B cell (primary cell): ENCODE data around the gene KRTAP5-1. TPM values are rescaled to one million over a fixed set of nuclear protein-coding genes. Genes with fewer than 3 reads are reported as not detected.
"Not testable (repeated sequence)": the region's sequence is repeated elsewhere in the genome, so short reads cannot be mapped to it uniquely, and the experiment has no call there.

Experiments used
- ATAC-seq: fragments of 200-7000 bp; cut with Tn5 transposase; one replicate; pipeline ENCODE4 v1.10.0; 2021; ENCODE audit warnings: low read depth, mild to moderate bottlenecking, moderate number of reproducible peaks, moderate library complexity
- CTCF ChIA-PET: fragments of 350-600 bp; sonication (Branson Sonifier 250); formaldehyde crosslinking; loops from one replicate; lab custom pipeline; 2021; ENCODE audit warnings: antibody characterized with exemption, inconsistent platforms; lab: Charles Lee
- POLR2A ChIA-PET: fragments of 350-600 bp; sonication (Branson Sonifier 250); formaldehyde crosslinking; loops from one replicate; lab custom pipeline; 2021; ENCODE audit warnings: antibody characterized with exemption; lab: Charles Lee
- DNase-seq: peaks from one replicate; pipeline ENCODE4 v3.0.0; 2013
- H2AFZ ChIP-seq: 2 replicates; pipeline ENCODE4 v1.6.1; 2012; ENCODE audit warnings: mild to moderate bottlenecking, low read depth, low read length; ENCODE audit not compliant: insufficient read depth, poor library complexity, severe bottlenecking
- H3K27ac ChIP-seq, 2 donors: 1 replicate in 1 of 2; 2 replicates in 1 of 2; pipeline ENCODE4 v1.5.1; 2012 to 2013; ENCODE audit warnings: low read length in 2 of 2, mild to moderate bottlenecking in 2 of 2, moderate library complexity in 1 of 2
- H3K27me3 ChIP-seq, 4 experiments: fragments of 200-600 bp in 1 of 4; sonication (generic) in 1 of 4; replicated peaks in 1 of 4; 1 replicate in 2 of 4; 2 replicates in 2 of 4; pipeline versions ENCODE4 v1.6.1 to v1.7.0; 2013 to 2016; ENCODE audit warnings: low read length in 3 of 4, mild to moderate bottlenecking in 2 of 4, mixed read lengths in 1 of 4, moderate library complexity in 1 of 4; ENCODE audit not compliant: insufficient read depth in 4 of 4, control insufficient read depth in 3 of 4; ENCODE audit errors: control extremely low read depth in 1 of 4
- H3K36me3 ChIP-seq, 2 experiments: replicated peaks in 1 of 2; 1 replicate in 1 of 2; 2 replicates in 1 of 2; pipeline versions ENCODE4 v1.6.1 to v1.7.1; 2013; ENCODE audit warnings: low read length in 1 of 2; ENCODE audit not compliant: insufficient read depth in 2 of 2, control insufficient read depth in 1 of 2; ENCODE audit errors: control extremely low read depth in 1 of 2, extremely low read depth in 1 of 2
- H3K4me1 ChIP-seq, 2 donors: fragments of 200-600 bp in 1 of 2; sonication (generic) in 1 of 2; 1 replicate in 1 of 2; 2 replicates in 1 of 2; pipeline versions ENCODE4 v1.5.1 to v1.6.1; 2013 to 2017; ENCODE audit warnings: low read length in 2 of 2; ENCODE audit not compliant: control insufficient read depth in 2 of 2, insufficient read depth in 2 of 2
- H3K4me2 ChIP-seq: replicated peaks from 2 replicates; pipeline ENCODE3; 2012; ENCODE audit warnings: mild to moderate bottlenecking, low read depth, low read length; ENCODE audit not compliant: poor library complexity, severe bottlenecking
- H3K4me3 ChIP-seq, 5 experiments: fragments of 200-600 bp in 1 of 5; sonication (generic) in 1 of 5; 1 replicate in 3 of 5; 2 replicates in 2 of 5; pipeline versions ENCODE4 v1.5.1 to v1.7.0; 2011 to 2016; ENCODE audit warnings: low read length in 4 of 5, mild to moderate bottlenecking in 4 of 5, low read depth in 2 of 5, control low read depth in 1 of 5, moderate library complexity in 1 of 5; ENCODE audit not compliant: insufficient read depth in 1 of 5; ENCODE audit errors: control extremely low read depth in 1 of 5, extremely low read depth in 1 of 5
- H3K79me2 ChIP-seq: fragments of 200-600 bp; sonication (generic); one replicate; pipeline ENCODE4 v1.6.0; 2016; ENCODE audit warnings: low read length; ENCODE audit not compliant: control insufficient read depth, insufficient read depth
- H3K9ac ChIP-seq: fragments of 200-600 bp; sonication (generic); 2 replicates; pipeline ENCODE4 v1.6.1; 2017; ENCODE audit warnings: mild to moderate bottlenecking, low read length, moderate library complexity
- H3K9me3 ChIP-seq, 3 donors: one replicate each; pipeline versions ENCODE4 v1.6.1 to v1.7.1; 2013; ENCODE audit warnings: low read length in 2 of 3; ENCODE audit not compliant: control insufficient read depth in 2 of 3, insufficient read depth in 1 of 3; ENCODE audit errors: control extremely low read depth in 1 of 3
- H4K20me1 ChIP-seq: 2 replicates; pipeline ENCODE4 v1.6.0; 2012; ENCODE audit warnings: mild to moderate bottlenecking, low read length; ENCODE audit not compliant: insufficient read depth, control insufficient read depth, poor library complexity, severe bottlenecking
- H3K27ac Mint-ChIP-seq: one replicate; pipeline ENCODE4 v1.8.0; 2021; ENCODE audit warnings: mixed read lengths
- H3K27me3 Mint-ChIP-seq: one replicate; pipeline ENCODE4 v1.8.0; 2021; ENCODE audit warnings: mixed read lengths
- H3K4me1 Mint-ChIP-seq: one replicate; pipeline ENCODE4 v1.8.0; 2021; ENCODE audit warnings: mixed read lengths
- H3K4me3 Mint-ChIP-seq: one replicate; pipeline ENCODE4 v1.8.0; 2021; ENCODE audit warnings: mixed read lengths
- H3K9me3 Mint-ChIP-seq: one replicate; pipeline ENCODE4 v1.8.0; 2022; ENCODE audit warnings: mixed read lengths; ENCODE audit not compliant: insufficient read depth
- EZH2 ChIP-seq: IDR thresholded peaks from 2 replicates; pipeline ENCODE4 v1.6.1; 2012; ENCODE audit warnings: borderline replicate concordance, low read depth, mild to moderate bottlenecking, moderate library complexity, low read length; ENCODE audit not compliant: insufficient read depth, poor library complexity, severe bottlenecking
- WGBS: methylation state at CpG from one replicate; pipeline ENCODE4 v1.1.5; 2013; ENCODE audit warnings: missing lambda C conversion rate; ENCODE audit not compliant: insufficient coverage; 5-methylcytosine and 5-hydroxymethylcytosine counted together
- intact Hi-C: fragments of 100-400 bp; cut with micrococcal nuclease; formaldehyde crosslinking; loops from one replicate; pipeline ENCODE4 v1.10.0; 2022
- polyA minus RNA-seq: library from RNA; depleted of rRNA, polyadenylated mRNA; stranded (reverse); fragments of >200 nt; gene quantifications from 2 replicates; pipeline ENCODE4 v1.2.3, GENCODE V29; 2012
- polyA plus RNA-seq: library from polyadenylated mRNA; depleted of rRNA; stranded (reverse); fragments of >200 nt; gene quantifications from 2 replicates; pipeline ENCODE4 v1.2.3, GENCODE V29; 2012
- total RNA-seq, 2 donors: library from RNA; stranded (reverse); fragments of 120-200 nt in 1 of 2; gene quantifications; 1 replicate in 1 of 2; 2 replicates in 1 of 2; pipeline versions ENCODE4 v1.2.3 to v1.2.4, GENCODE V29; 2013 to 2022
- TF ChIP-seq, protein P1 (sequence below): fragments of 200-600 bp; IDR thresholded peaks from one replicate; pipeline ENCODE4 v1.8.0; 2022; ENCODE audit warnings: antibody characterized with exemption, mild to moderate bottlenecking

KRTAP5-1 gene, protein sequence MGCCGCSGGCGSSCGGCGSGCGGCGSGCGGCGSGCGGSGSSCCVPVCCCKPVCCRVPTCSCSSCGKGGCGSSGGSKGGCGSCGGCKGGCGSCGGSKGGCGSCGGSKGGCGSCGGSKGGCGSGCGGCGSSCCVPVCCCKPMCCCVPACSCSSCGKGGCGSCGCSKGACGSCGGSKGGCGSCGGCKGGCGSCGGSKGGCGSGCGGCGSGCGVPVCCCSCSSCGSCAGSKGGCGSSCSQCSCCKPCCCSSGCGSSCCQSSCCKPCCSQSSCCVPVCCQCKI
- not detected in 2 replicates for total RNA-seq
- total RNA-seq (2013): not detected
- polyA plus RNA-seq: not detected in 2 replicates
- not detected in 2 replicates for polyA minus RNA-seq

DNA sequence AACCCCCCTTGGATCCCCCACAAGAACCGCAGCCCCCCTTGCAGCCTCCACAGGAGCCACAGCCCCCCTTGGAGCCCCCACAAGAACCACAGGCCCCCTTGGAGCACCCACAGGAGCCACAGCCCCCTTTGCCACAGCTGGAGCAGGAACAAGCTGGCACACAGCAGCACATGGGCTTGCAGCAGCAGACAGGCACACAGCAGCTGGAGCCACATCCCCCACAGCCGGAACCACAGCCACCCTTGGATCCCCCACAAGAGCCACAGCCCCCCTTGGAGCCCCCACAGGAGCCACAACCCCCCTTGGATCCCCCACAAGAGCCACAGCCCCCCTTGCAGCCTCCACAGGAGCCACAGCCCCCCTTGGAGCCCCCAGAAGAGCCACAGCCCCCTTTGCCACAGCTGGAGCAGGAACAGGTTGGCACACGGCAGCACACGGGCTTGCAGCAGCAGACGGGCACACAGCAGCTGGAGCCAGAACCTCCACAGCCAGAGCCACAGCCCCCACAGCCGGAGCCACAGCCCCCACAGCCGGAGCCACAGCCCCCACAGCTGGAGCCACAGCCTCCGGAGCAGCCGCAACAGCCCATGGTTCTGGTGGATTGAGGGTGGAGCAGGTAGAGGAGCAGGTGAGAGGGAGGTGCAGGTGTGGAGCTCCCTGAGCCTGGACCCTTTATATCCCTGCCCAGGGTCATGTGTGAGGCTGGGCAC, at the start of gene KRTAP5-1:
Gene KRTAP5-1 (minus strand): TSS at position 623 of the 710 bp plus-strand sequence. CDS start 34 bp downstream, at position 589.
- H3K79me2 ChIP-seq, H3K27ac ChIP-seq, H4K20me1 ChIP-seq, H3K27ac Mint-ChIP-seq, H3K4me3 ChIP-seq, DNase-seq, intact Hi-C loops, H3K4me3 Mint-ChIP-seq, H3K4me2 ChIP-seq, H3K9ac ChIP-seq, H3K36me3 ChIP-seq, ATAC-seq, H2AFZ ChIP-seq, H3K9me3 Mint-ChIP-seq: not testable (repeated sequence)
- H3K4me1 ChIP-seq: peaks cover 8 to 32% of the 10 kb centered on the region in 2 donors
- H3K27me3 Mint-ChIP-seq: peaks cover 13% of the 10 kb centered on the region
- H3K4me1 Mint-ChIP-seq: peaks cover 23% of the 10 kb centered on the region
- H3K27me3 ChIP-seq: peaks cover 0 to 24% (median 0%) of the 10 kb centered on the region in 4 experiments
- peaks cover 0 to 27% (median 1%) of the 10 kb centered on the region in 3 donors for H3K9me3 ChIP-seq
- WGBS: 8% methylated on average over 6 of the region's 9 CpGs
- POLR2A ChIA-PET: interaction anchor here (0.8 kb wide), 1 partner anchor 11 kb away, joined by 4 read pairs; no protein-coding TSS in a partner anchor
- CTCF ChIA-PET: interaction anchor here (2.6 kb wide), 1 partner anchor 10 kb away, joined by 16 read pairs; no protein-coding TSS in a partner anchor

DNA sequence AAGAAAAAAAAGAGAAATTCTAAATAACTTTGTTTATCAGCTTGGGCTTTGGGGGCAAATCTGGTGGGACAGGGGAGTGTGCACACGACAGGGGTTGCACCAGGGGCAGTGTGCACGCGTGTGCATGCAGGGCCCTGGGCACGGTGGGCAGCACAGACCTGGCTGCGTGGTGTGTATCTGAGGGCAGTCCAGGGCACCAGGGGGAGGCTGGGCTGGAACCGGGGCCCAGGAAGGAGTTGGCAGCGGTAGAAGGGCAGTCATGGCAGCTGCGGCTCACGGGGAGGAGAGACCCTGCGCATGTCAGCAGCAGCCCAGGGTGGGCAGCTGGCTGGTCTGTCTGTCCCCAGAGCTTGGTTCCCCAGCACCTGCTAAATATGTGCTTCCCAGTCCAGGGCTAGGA, 48.8 kb upstream of the KRTAP5-1 start:
- Mint-ChIP-seq H3K9me3 (no peaks in the 10 kb centered on the region), H3K4me1 (peaks cover 1% of the 10 kb centered on the region), H3K27ac (no peak overlapping the region), H3K4me3 (no peak overlapping the region), H3K27me3 (peaks cover 50% of the 10 kb centered on the region)
- intact Hi-C loops: no loop called here
- no peak overlapping the region for H3K9ac ChIP-seq
- no peak overlapping the region for H3K4me3 ChIP-seq
- H3K27me3 ChIP-seq: peaks cover 0 to 14% (median 6%) of the 10 kb centered on the region in 4 experiments
- DNase-seq: no peak
- H3K79me2 ChIP-seq: no peaks in the 10 kb centered on the region
- no peaks in the 10 kb centered on the region for H3K36me3 ChIP-seq
- peaks cover 4 to 5% of the 10 kb centered on the region in 2 donors for H3K4me1 ChIP-seq
- no peak for ATAC-seq
- no peak overlapping the region for H2AFZ ChIP-seq
- H3K4me2 ChIP-seq: no peak overlapping the region
- WGBS: 87% methylated on average over 10 of the region's 10 CpGs
- no peaks in the 10 kb centered on the region for H4K20me1 ChIP-seq
- no peak overlapping the region for H3K27ac ChIP-seq
- TF ChIP-seq, protein P1, sequence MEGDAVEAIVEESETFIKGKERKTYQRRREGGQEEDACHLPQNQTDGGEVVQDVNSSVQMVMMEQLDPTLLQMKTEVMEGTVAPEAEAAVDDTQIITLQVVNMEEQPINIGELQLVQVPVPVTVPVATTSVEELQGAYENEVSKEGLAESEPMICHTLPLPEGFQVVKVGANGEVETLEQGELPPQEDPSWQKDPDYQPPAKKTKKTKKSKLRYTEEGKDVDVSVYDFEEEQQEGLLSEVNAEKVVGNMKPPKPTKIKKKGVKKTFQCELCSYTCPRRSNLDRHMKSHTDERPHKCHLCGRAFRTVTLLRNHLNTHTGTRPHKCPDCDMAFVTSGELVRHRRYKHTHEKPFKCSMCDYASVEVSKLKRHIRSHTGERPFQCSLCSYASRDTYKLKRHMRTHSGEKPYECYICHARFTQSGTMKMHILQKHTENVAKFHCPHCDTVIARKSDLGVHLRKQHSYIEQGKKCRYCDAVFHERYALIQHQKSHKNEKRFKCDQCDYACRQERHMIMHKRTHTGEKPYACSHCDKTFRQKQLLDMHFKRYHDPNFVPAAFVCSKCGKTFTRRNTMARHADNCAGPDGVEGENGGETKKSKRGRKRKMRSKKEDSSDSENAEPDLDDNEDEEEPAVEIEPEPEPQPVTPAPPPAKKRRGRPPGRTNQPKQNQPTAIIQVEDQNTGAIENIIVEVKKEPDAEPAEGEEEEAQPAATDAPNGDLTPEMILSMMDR: no peak
- no peak for TF ChIP-seq EZH2
- ChIA-PET CTCF (no interaction called here), POLR2A (no interaction called here)
- no peaks in the 10 kb centered on the region for H3K9me3 ChIP-seq
